Measurements from ENCODE around the gene CCDC7. TPM values are rescaled to one million over a fixed set of nuclear protein-coding genes. Genes with fewer than 3 reads are reported as not detected.
A peak's percentile ranks its signal among the peaks of the same experiment; 100 is the strongest.
"Not testable (repeated sequence)": the region's sequence is repeated elsewhere in the genome, so short reads cannot be mapped to it uniquely, and the experiment has no call there.

CCDC7 gene
- total RNA-seq, 1 experiment from 2014 or later, result 1.9 TPM

GRCh38 chr10:32501906-32502305 is 56.0 kb downstream of the CCDC7 start:
- CTCF ChIA-PET, result interaction anchor here (0.6 kb wide), 1 partner anchor 246 kb away, joined by 4 read pairs; no protein-coding TSS in a partner anchor
- DNase-seq (ENCODE audit: low spot score) (peak; percentile 49), ATAC-seq (peak; percentile 89)
- POLR2A ChIA-PET, result no interaction called here
- no peak for TF ChIP-seq KAT7 (CRISPR knock-in tag; IDR thresholded peaks at IDR 0.05; ENCODE audit: borderline replicate concordance)
- TF ChIP-seq STAT6 (CRISPR knock-in tag; conservative IDR thresholded peaks at IDR 0.05; ENCODE audit: low read depth), result no peak
- TF ChIP-seq, protein P1, sequence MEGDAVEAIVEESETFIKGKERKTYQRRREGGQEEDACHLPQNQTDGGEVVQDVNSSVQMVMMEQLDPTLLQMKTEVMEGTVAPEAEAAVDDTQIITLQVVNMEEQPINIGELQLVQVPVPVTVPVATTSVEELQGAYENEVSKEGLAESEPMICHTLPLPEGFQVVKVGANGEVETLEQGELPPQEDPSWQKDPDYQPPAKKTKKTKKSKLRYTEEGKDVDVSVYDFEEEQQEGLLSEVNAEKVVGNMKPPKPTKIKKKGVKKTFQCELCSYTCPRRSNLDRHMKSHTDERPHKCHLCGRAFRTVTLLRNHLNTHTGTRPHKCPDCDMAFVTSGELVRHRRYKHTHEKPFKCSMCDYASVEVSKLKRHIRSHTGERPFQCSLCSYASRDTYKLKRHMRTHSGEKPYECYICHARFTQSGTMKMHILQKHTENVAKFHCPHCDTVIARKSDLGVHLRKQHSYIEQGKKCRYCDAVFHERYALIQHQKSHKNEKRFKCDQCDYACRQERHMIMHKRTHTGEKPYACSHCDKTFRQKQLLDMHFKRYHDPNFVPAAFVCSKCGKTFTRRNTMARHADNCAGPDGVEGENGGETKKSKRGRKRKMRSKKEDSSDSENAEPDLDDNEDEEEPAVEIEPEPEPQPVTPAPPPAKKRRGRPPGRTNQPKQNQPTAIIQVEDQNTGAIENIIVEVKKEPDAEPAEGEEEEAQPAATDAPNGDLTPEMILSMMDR (IDR thresholded peaks at IDR 0.05), result no peak
- no peak for TF ChIP-seq MAX (CRISPR knock-in tag; IDR thresholded peaks at IDR 0.05)
- TF ChIP-seq ZBTB21 (CRISPR knock-in tag; IDR thresholded peaks at IDR 0.05; ENCODE audit: borderline replicate concordance), result no peak
- no peak for TF ChIP-seq NFE2L1 (CRISPR knock-in tag; IDR thresholded peaks at IDR 0.05)
- no peak for TF ChIP-seq SMAD4 (CRISPR knock-in tag; IDR thresholded peaks at IDR 0.05)
- TF ChIP-seq CREB1 (CRISPR knock-in tag; IDR thresholded peaks at IDR 0.05), result no peak
- no peak for TF ChIP-seq JUN (CRISPR knock-in tag; IDR thresholded peaks at IDR 0.05)
- TF ChIP-seq NFYB (CRISPR knock-in tag; conservative IDR thresholded peaks at IDR 0.05; ENCODE audit: low read depth), result no peak
- TF ChIP-seq, protein P2, sequence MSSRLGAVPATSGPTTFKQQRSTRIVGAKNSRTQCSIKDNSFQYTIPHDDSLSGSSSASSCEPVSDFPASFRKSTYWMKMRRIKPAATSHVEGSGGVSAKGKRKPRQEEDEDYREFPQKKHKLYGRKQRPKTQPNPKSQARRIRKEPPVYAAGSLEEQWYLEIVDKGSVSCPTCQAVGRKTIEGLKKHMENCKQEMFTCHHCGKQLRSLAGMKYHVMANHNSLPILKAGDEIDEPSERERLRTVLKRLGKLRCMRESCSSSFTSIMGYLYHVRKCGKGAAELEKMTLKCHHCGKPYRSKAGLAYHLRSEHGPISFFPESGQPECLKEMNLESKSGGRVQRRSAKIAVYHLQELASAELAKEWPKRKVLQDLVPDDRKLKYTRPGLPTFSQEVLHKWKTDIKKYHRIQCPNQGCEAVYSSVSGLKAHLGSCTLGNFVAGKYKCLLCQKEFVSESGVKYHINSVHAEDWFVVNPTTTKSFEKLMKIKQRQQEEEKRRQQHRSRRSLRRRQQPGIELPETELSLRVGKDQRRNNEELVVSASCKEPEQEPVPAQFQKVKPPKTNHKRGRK (CRISPR knock-in tag; IDR thresholded peaks at IDR 0.05; ENCODE audit: borderline replicate concordance), result no peak
- no peak for TF ChIP-seq GABPB1 (CRISPR knock-in tag; IDR thresholded peaks at IDR 0.05)
- Mint-ChIP-seq H3K4me3 (no peak overlapping the region), H3K27me3 (ENCODE audit: low read depth) (peaks cover 5% of the 10 kb centered on the region; the same call in 1 of the 2 replicates), H3K27ac (no peak overlapping the region), H3K9me3 (peaks cover 70% of the 10 kb centered on the region), H3K4me1 (peaks cover 5% of the 10 kb centered on the region), H3K36me3 (peaks cover 61% of the 10 kb centered on the region)

- DNase-seq (ENCODE audit: low spot score); H3K4me3 Mint-ChIP-seq; POLR2A ChIA-PET; H3K4me1 Mint-ChIP-seq; H3K27ac Mint-ChIP-seq; H3K27me3 Mint-ChIP-seq (ENCODE audit: low read depth); CTCF ChIA-PET; ATAC-seq: not testable (repeated sequence)
- Mint-ChIP-seq H3K9me3 (peaks cover 56% of the 10 kb centered on the region), H3K36me3 (peaks cover 45% of the 10 kb centered on the region)
Observed at GRCh38 chr10:32505762-32506420, 60.0 kb downstream of the CCDC7 start.

GRCh38 chr10:32511599-32511998 is 65.7 kb downstream of the CCDC7 start:
- Mint-ChIP-seq H3K4me3 (no peak overlapping the region), H3K27me3 (ENCODE audit: low read depth) (no peaks in the 10 kb centered on the region), H3K9me3 (peaks cover 17% of the 10 kb centered on the region), H3K36me3 (peaks cover 6% of the 10 kb centered on the region), H3K4me1 (no peaks in the 10 kb centered on the region), H3K27ac (no peak overlapping the region)
- DNase-seq (ENCODE audit: low spot score) (no peak), ATAC-seq (no peak)
- CTCF ChIA-PET, result no interaction called here
- POLR2A ChIA-PET, result no interaction called here
- TF ChIP-seq ZNF281 (CRISPR knock-in tag; IDR thresholded peaks at IDR 0.05) (no peak), PREB (CRISPR knock-in tag; IDR thresholded peaks at IDR 0.05; ENCODE audit: borderline replicate concordance) (no peak), NR1H2 (CRISPR knock-in tag; IDR thresholded peaks at IDR 0.05) (no peak), CREM (CRISPR knock-in tag; IDR thresholded peaks at IDR 0.05) (no peak), MAX (CRISPR knock-in tag; IDR thresholded peaks at IDR 0.05) (no peak), ERG (CRISPR knock-in tag; IDR thresholded peaks at IDR 0.05) (no peak), ZBTB21 (CRISPR knock-in tag; IDR thresholded peaks at IDR 0.05; ENCODE audit: borderline replicate concordance) (no peak)
